ENCODE results near the gene CD247.
A peak's percentile ranks its signal among the peaks of the same experiment; 100 is the strongest.

The CD247 gene

DNA sequence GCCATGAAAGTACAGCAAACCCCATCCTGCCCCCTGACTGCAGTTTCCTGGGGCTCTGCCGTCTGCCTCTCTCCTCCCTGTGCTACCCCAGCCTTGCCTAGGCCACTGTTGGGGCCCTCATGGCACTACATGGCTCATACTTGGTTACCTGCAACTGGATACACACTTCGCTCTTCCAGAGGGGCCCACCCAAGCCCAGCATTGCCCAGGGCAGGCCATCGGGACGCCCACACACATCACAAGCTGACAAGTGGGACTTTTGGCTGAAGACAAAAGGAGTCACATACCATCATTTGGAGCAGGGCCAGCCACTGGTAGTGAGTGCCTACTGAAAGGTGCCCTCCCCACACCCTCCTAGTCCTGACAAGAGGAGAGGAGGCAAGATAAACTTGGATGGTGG, 82.8 kb downstream of the CD247 start:
- no peak overlapping the region for H3K4me3 Mint-ChIP-seq
- peak overlapping the region; percentile 91 for H3K27ac Mint-ChIP-seq
- H3K27me3 Mint-ChIP-seq = no peaks in the 10 kb centered on the region
- no peaks in the 10 kb centered on the region for H3K9me3 Mint-ChIP-seq
- H3K36me3 Mint-ChIP-seq = peaks cover 19% of the 10 kb centered on the region
- H3K4me1 Mint-ChIP-seq = peaks cover 79% of the 10 kb centered on the region

DNA sequence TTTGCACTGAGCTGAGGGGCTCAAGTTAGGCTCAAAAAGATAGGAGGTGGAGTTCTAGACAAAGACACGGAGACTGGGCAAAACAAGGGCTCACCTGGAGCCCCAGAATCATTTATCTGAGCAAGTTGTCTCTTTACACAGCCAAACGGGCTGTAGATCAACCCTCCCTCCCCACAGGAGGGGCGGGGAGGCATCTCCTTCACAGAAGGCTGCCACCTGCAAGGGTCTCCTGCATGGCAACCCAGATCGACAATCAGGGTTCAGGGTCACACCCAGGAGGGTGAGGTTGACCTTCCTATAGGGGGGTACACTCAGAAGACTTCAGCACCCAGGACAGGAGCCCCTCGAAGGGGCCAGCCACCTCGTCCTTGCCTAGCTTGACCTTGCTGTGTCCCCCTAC, 84.0 kb downstream of the CD247 start:
- Mint-ChIP-seq H3K27ac (peak overlapping the region; percentile 70), H3K27me3 (no peaks in the 10 kb centered on the region), H3K9me3 (no peaks in the 10 kb centered on the region), H3K36me3 (peaks cover 15% of the 10 kb centered on the region), H3K4me3 (no peak overlapping the region), H3K4me1 (peaks cover 74% of the 10 kb centered on the region)

DNA sequence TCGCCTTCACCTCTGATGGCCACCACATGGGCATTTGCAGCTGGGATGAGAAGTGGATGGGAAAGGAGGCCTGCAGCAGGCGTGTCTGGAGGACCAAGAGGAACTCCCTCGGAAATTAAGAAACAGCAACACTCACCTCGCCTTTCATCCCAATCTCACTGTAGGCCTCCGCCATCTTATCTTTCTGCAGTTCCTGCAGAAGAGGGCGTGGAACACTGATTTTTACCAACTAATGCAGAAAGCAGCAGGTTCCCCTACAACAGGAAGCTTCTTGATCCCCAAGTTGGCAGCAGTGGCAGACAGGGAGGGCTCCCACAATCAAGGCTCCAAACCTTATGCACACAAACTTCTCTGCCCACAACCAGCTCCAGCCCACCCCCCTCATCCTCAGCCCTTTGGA, 84.4 kb downstream of the CD247 start:
- Mint-ChIP-seq H3K27ac (peak overlapping the region; percentile 62), H3K4me3 (peak overlapping the region; percentile 1), H3K36me3 (peaks cover 15% of the 10 kb centered on the region), H3K9me3 (no peaks in the 10 kb centered on the region), H3K4me1 (peaks cover 72% of the 10 kb centered on the region), H3K27me3 (no peaks in the 10 kb centered on the region)

DNA sequence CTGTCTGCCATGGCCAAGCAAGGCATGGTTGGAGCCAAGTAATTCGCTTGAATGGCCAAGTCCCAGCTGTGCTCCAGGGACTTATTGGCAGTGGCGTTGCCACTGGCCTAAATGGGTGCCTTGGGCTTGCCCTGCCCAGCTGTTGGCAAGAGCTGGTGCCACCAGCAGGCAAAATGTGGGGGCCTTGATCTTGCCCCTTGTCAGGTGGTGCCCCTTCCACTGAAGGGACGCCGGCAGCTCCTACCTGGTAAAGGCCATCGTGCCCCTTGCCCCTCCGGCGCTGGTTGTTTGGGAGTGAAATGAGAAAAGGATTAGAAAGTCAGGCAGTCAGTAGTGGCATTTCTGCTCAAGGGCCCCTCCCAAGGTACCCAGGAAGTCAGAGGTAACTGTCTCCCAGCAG, 85.5 kb downstream of the CD247 start:
- Mint-ChIP-seq H3K27ac (peak overlapping the region; percentile 17), H3K27me3 (no peaks in the 10 kb centered on the region), H3K36me3 (peaks cover 11% of the 10 kb centered on the region), H3K4me3 (no peak overlapping the region), H3K9me3 (no peaks in the 10 kb centered on the region), H3K4me1 (peaks cover 72% of the 10 kb centered on the region)

DNA sequence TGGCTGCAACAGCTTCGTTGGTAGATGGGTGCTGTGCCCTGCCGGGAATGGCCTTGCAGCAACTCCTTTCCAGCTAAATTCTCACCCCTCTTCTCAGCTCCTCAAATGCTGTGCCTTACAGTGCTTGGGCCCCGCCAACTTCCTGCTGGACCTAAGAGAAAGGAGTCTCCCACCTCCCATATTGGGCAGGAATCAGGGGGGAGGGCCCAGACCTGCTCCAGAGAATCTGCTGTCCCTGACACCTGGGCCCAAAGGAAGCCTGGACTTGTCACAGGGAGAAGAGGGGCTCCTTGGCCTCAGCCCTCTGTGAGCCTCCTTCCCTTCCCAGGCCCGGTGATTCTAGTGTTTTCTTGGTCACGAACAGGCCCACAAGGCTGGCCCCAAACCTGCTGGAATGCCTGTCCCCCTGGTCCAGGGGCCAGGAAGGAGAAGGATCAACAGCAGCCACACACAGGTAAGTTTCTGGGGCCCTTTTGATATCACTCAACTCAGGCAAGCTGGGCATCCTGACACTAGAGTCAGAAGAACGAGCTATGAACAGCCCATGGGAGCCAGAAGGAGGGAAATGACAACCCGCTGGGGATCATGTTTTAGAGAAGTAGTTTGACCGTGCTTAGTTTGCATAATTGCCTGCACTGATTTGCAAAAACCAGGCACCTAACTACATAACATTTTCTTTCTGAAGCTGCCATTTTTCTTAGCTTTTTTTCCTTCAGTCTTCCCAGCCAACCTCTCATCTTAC, 86.2 kb downstream of the CD247 start:
- Mint-ChIP-seq H3K4me1 (peaks cover 71% of the 10 kb centered on the region), H3K4me3 (no peak overlapping the region), H3K27me3 (no peaks in the 10 kb centered on the region), H3K27ac (peak overlapping the region; percentile 77), H3K9me3 (no peaks in the 10 kb centered on the region), H3K36me3 (peaks cover 11% of the 10 kb centered on the region)

DNA sequence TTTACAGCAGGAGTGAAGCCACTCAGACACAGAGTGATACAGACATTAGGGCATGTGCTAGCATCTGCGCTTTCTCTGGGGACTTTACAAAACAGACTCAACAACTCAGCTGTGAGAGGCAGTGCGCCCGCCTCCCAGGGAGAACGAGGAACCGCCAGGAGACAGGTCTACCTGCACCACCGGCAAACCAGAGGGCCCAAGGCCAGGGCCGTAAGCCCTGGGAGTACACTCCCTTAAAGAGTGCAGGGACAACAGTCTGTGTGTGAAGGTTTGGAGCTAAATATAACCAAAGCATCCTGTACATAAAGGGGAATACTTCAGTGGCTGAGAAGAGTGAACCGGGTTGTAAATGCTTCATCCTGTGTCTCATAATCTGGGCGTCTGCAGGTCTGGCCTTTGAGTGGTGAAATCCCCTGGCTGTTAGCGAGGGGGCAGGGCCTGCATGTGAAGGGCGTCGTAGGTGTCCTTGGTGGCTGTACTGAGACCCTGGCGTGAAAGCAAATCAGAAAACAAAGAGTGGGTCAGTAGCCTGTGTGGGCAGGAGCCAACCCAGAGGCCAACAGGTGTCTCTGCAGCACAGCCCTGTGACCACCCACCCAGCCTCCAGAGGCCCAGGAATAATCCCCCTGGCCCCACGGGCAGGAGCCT, 86.9 kb downstream of the CD247 start:
- peaks cover 71% of the 10 kb centered on the region for H3K4me1 Mint-ChIP-seq
- no peaks in the 10 kb centered on the region for H3K27me3 Mint-ChIP-seq
- no peak overlapping the region for H3K4me3 Mint-ChIP-seq
- peaks cover 9% of the 10 kb centered on the region for H3K36me3 Mint-ChIP-seq
- H3K27ac Mint-ChIP-seq = no peak overlapping the region
- no peaks in the 10 kb centered on the region for H3K9me3 Mint-ChIP-seq

DNA sequence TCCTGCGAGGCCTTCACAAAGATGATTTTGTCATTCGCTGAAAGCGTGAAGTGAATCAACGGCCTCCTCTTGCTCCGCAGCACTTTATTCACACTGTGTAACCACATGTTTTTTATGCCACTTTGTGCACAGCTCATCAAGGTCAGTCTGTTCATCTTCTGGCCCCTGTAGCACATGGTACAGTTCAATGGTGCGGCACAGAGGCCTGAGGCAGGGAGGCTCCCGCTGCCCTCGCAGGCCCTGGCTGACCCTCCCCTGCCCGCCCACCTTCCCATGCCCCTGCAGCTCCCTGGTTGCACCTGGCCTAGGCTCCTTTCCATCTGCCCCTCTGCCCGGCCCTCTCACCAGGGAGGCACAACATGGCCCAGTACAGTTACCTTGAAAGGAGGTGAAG, 87.5 kb downstream of the CD247 start:
- no peak overlapping the region for H3K4me3 Mint-ChIP-seq
- H3K27me3 Mint-ChIP-seq = no peaks in the 10 kb centered on the region
- H3K9me3 Mint-ChIP-seq = no peaks in the 10 kb centered on the region
- no peak overlapping the region for H3K27ac Mint-ChIP-seq
- peaks cover 4% of the 10 kb centered on the region for H3K36me3 Mint-ChIP-seq
- H3K4me1 Mint-ChIP-seq = peaks cover 71% of the 10 kb centered on the region

DNA sequence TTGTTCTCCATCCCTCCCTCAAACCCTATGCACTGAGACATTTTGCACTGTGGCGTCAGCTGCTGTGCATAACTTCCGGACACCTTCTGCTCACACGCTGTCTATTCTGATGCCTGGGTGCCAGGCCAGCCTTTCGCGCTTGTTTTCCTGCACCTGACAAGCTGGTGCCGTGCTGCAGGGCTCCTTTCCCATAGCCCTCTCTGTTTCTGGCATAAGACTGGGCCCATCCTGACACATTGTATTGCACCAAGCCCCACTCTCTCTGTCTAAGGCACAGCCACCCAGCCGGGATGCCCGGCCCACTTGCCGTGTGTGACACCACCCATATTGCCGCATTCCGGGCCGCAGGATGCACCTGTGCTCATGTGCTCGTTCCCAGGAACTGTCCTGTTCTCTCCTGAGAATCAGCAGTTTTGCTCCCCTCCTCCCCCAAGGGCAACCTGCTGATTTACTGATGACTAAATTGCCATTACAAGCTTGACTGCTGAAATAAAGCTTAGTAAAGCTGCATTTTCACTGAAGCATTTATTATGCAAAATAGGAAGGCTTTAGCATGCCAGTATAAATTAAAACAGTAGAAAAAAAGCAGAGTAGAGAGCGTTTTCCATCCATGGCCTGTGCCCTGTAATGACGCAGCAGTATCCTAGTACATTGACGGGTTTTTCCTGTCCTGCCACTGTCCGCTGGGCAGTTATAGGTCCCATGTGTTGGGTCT, 88.0 kb downstream of the CD247 start:
- Mint-ChIP-seq H3K36me3 (peaks cover 4% of the 10 kb centered on the region), H3K4me3 (no peak overlapping the region), H3K4me1 (peaks cover 66% of the 10 kb centered on the region), H3K27me3 (no peaks in the 10 kb centered on the region), H3K9me3 (no peaks in the 10 kb centered on the region), H3K27ac (peak overlapping the region; percentile 85)

DNA sequence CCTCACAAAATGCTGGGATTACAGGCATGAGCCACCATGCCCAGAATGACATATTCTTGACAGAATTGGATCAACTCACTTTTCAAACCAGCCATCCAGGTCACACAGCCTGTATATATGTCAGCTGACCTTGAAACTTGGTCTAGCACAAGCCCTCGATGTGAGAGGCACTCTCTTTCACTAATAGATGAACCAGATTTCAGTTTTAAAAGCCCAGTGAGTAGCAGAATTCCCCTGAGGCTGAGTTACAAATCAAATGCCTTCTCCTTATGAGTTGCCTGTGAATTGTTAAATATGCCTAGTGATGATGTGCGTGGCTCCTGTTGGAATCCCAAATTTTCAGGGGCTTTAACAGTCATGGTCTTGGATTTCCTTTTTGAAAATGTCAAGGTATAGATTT, 88.7 kb downstream of the CD247 start:
- H3K9me3 Mint-ChIP-seq = no peaks in the 10 kb centered on the region
- no peaks in the 10 kb centered on the region for H3K27me3 Mint-ChIP-seq
- H3K27ac Mint-ChIP-seq = no peak overlapping the region
- peaks cover 64% of the 10 kb centered on the region for H3K4me1 Mint-ChIP-seq
- peaks cover 4% of the 10 kb centered on the region for H3K36me3 Mint-ChIP-seq
- H3K4me3 Mint-ChIP-seq = no peak overlapping the region

DNA sequence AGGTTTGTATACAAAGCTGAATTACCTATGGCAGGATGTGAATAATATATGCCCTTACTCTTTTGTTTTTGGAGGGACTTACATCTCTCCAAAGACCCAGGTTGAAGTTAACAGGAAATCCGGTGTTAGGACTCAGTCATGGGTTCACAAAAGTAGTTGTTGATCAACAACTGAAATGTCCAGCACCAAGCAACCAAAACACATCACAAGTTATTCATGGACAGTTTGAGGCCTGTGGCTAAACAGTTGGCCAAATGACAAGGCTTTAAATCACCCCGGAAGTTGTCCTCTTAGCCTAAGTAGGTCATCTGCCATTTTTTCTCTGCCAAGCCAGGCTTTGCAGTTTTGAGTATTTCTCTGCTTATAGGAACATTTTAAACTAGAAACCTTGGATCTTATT, 89.9 kb downstream of the CD247 start:
- Mint-ChIP-seq H3K9me3 (no peaks in the 10 kb centered on the region), H3K4me1 (peaks cover 56% of the 10 kb centered on the region), H3K27ac (peak overlapping the region; percentile 48), H3K27me3 (no peaks in the 10 kb centered on the region), H3K4me3 (no peak overlapping the region), H3K36me3 (peaks cover 2% of the 10 kb centered on the region)

DNA sequence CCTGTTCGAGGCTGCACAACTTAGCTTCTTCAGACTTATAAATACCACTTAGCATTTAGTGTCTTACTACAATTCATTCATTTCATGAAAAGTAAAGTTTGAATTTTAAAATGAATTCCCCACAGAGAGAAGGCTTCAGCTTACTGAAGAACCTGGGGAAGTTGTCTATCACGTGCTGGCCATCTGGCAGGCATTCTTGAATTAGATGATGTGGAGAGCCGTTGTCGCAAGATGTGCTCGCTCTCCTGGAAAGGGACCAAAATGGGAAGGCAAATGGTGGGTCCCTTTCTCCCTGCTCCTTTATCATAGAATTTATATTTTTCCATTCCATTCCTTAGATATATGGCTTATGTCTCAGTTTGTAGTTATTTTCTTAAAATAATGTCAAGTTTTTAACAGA, 90.5 kb downstream of the CD247 start:
- Mint-ChIP-seq H3K27ac (peak overlapping the region; percentile 48), H3K27me3 (no peaks in the 10 kb centered on the region), H3K36me3 (peaks cover 2% of the 10 kb centered on the region), H3K9me3 (no peaks in the 10 kb centered on the region), H3K4me3 (no peak overlapping the region), H3K4me1 (peaks cover 53% of the 10 kb centered on the region)

DNA sequence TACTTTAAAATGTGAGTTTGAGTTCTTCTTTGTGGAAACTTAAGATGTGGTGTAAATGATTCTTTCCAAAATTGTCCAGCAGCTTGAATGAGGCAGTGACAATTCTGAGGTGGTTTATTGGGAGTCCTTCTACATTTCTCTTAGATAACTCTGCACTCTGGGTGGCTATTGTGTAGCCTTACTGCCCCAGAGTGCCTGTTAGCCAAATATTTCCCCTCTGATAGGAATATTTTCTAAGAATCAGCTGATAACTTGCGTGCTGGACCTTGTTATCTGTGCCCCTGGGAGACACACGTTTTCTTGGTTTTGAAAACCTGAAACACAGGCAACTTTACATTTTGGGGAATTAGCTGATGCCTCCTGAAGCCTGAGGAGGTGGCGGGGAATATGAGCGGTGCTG, 91.6 kb downstream of the CD247 start:
- Mint-ChIP-seq H3K9me3 (no peaks in the 10 kb centered on the region), H3K27ac (peak overlapping the region; percentile 91), H3K4me3 (no peak overlapping the region), H3K4me1 (peaks cover 51% of the 10 kb centered on the region), H3K27me3 (no peaks in the 10 kb centered on the region), H3K36me3 (peaks cover 2% of the 10 kb centered on the region)

DNA sequence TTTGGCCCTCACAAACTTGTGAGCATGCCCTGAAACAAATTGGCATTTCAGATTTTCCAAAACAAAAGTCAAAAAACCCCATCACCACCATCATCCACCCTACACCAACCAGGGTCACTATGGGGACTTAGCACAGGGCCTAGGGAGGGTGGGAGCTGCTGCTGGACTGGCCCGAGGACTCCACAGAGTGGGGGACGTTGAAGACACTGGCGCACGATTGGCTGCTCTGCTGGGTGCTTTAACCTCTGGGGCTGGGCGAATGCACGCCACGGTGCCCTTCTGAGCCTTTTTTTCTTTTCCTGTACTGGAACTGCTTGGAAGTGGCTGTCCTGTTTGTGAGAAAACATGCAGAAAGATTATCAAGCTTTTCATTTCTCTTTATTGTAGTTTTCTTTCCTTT, 92.8 kb downstream of the CD247 start:
- Mint-ChIP-seq H3K4me3 (no peak overlapping the region), H3K9me3 (no peaks in the 10 kb centered on the region), H3K4me1 (peaks cover 43% of the 10 kb centered on the region), H3K27ac (peak overlapping the region; percentile 51), H3K36me3 (no peaks in the 10 kb centered on the region), H3K27me3 (no peaks in the 10 kb centered on the region)

DNA sequence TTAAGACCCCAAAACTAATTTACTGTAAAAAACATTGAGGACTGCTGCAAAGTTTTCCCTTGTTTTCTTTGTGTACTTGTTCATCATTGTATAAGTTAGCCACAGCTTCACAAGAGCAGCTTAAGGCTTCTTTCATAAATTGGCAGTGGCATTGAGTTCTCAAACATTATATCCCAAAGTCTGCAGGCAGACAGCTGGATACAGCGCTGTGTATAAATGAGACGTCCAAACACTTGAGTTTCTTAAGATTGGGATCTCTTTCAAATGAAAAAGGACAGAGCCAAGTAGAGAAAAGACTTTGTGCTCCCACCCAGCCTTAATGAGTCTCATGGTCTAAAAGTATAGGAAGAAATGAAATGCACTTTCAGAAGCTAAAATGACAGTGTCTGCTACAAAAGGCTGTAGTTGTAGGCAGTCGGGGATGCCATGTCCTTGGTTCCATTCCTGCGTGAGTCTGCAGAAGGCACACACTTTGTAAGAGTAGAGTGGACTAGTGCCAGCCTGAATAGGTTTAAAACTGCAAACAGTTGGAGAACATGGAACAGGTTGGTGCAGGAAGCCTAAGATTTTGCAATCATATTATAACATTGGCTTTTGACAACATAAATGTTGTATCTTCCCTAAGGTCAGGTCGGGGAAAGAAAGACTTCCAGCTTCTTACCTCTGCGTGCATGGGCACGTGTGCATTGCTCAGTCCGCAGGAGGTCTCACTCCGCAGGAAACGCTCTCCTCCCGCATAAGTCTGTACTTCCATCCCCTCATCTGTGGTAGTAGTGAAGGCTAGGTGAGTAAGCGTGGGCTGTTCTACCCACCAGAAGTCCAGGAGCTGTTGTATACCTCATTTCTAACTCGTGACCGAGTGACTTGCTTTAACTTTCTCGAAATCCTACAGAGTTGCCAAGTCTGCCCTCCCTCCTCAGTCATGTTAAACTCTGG, 94.4 kb downstream of the CD247 start:
- peaks cover 35% of the 10 kb centered on the region for H3K4me1 Mint-ChIP-seq
- H3K27ac Mint-ChIP-seq = peak overlapping the region; percentile 30
- H3K36me3 Mint-ChIP-seq = no peaks in the 10 kb centered on the region
- no peaks in the 10 kb centered on the region for H3K9me3 Mint-ChIP-seq
- H3K27me3 Mint-ChIP-seq = no peaks in the 10 kb centered on the region
- H3K4me3 Mint-ChIP-seq = no peak overlapping the region

DNA sequence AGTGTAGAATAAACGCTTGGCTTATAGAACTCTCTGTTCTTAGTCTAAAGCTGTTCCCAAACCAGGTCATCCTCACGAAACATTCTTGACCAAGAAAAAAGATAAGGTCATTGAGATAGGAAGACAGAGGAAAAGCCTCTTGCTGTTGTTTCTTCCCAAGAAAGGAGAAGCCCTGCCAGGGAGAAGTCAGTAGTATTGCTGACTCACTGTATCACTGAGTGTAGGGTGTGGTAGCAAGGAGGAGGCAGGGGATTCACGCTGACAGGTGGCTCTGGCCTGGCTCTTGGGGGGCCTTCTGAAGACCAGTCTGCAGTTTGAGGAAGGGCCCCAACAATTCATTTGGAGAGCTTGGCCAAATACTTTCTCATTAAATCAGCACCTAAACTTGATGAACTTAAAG, 97.8 kb downstream of the CD247 start:
- no peak overlapping the region for H3K4me3 Mint-ChIP-seq
- H3K36me3 Mint-ChIP-seq = peaks cover 2% of the 10 kb centered on the region
- no peaks in the 10 kb centered on the region for H3K27me3 Mint-ChIP-seq
- H3K9me3 Mint-ChIP-seq = no peaks in the 10 kb centered on the region
- H3K27ac Mint-ChIP-seq = no peak overlapping the region
- H3K4me1 Mint-ChIP-seq = peaks cover 7% of the 10 kb centered on the region
